ENCODE measurements around the gene SF3B1. TPM values are rescaled to one million over a fixed set of nuclear protein-coding genes. Genes with fewer than 3 reads are reported as not detected.
A peak's percentile ranks its signal among the peaks of the same experiment; 100 is the strongest.
"Not testable (repeated sequence)": the region's sequence is repeated elsewhere in the genome, so short reads cannot be mapped to it uniquely, and the experiment has no call there.

SF3B1 gene
- total RNA-seq, 3 donors from 2014 or later: 195 to 255 (median 238) TPM

DNA sequence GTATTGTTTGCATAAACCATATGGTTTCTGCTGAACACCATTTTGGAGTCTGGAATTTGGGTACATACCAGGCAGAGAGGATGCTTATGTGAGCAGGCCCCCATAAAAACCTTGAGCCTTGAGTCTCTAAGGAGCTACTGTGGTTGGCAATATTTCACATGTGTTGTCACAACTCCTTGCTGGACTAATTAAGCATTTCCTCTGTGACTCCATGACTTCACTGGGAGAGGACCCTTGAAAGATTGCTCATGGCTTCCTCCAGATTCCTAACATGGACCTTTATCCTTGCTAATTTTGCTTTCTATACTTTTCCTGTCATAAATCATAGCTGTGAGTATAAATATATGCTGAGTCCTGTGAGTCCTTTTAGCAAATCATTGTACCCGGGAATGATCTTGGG is 10.9 kb upstream of the SF3B1 start:
- no peaks in the 10 kb centered on the region for H3K4me1 ChIP-seq (ENCODE audit: low read depth)
- no peak for DNase-seq
- H3K9me3 ChIP-seq: no peaks in the 10 kb centered on the region
- ATAC-seq: no peak
- H3K36me3 ChIP-seq (ENCODE audit: low read depth): no peaks in the 10 kb centered on the region
- no peak overlapping the region for H3K4me3 ChIP-seq
- intact Hi-C loops (cut with DNase I, micrococcal nuclease): no loop called here
- TF ChIP-seq, protein P1, sequence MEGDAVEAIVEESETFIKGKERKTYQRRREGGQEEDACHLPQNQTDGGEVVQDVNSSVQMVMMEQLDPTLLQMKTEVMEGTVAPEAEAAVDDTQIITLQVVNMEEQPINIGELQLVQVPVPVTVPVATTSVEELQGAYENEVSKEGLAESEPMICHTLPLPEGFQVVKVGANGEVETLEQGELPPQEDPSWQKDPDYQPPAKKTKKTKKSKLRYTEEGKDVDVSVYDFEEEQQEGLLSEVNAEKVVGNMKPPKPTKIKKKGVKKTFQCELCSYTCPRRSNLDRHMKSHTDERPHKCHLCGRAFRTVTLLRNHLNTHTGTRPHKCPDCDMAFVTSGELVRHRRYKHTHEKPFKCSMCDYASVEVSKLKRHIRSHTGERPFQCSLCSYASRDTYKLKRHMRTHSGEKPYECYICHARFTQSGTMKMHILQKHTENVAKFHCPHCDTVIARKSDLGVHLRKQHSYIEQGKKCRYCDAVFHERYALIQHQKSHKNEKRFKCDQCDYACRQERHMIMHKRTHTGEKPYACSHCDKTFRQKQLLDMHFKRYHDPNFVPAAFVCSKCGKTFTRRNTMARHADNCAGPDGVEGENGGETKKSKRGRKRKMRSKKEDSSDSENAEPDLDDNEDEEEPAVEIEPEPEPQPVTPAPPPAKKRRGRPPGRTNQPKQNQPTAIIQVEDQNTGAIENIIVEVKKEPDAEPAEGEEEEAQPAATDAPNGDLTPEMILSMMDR (IDR thresholded peaks at IDR 0.05): no peak

DNA sequence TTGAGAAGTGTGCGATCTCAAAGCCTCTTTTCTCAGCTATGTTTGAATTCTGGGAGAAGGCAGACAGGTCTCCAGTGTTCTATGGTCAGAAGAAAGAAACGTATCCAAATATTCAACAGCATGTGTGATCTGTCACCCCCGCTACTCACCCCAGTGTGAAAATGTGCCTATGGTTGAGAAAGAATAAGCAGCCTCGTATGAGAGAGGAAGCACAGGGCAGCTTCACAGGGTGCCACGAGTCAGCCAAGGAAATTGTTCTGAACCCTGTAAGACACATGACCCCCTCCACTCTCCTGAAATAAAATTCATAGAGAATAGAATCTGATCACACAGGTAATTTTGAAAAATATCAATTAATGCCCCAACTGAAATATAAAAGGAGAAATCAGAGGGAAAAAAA is 8.0 kb upstream of the SF3B1 start:
- TF ChIP-seq, protein P1 (IDR thresholded peaks at IDR 0.05): no peak
- intact Hi-C loops (cut with DNase I, micrococcal nuclease): no loop called here
- DNase-seq (no peak), ATAC-seq (no peak)
- Histone ChIP-seq H3K9me3 (no peaks in the 10 kb centered on the region), H3K36me3 (ENCODE audit: low read depth) (no peaks in the 10 kb centered on the region), H3K4me1 (ENCODE audit: low read depth) (no peaks in the 10 kb centered on the region), H3K4me3 (no peak overlapping the region)

DNA sequence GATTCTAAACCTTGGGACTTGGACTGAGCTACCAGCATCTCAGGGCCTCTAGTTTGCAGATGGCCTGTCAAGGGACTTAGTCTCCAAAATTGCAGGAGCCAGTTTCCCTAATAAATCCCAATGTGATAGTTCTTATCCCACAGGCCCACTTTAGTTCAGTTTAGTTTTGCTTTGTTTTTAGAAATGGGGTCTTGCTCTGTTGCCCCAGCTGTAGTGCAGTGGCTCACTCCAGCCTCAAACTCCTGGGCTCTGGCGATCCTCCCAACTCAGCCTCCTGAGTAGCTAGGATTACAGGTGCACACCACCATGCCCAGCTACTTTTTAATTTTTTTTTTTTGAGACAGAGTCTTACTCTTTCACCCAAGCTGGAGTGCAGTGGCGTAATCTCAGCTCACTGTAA is 2.6 kb upstream of the SF3B1 start:
- ATAC-seq (no peak), DNase-seq (no peak)
- TF ChIP-seq, protein P1 (IDR thresholded peaks at IDR 0.05): no peak
- Histone ChIP-seq H3K9me3 (no peaks in the 10 kb centered on the region), H3K4me3 (no peak overlapping the region), H3K4me1 (ENCODE audit: low read depth) (peaks cover 19% of the 10 kb centered on the region), H3K36me3 (ENCODE audit: low read depth) (no peaks in the 10 kb centered on the region)
- intact Hi-C loops (cut with DNase I, micrococcal nuclease): no loop called here

DNA sequence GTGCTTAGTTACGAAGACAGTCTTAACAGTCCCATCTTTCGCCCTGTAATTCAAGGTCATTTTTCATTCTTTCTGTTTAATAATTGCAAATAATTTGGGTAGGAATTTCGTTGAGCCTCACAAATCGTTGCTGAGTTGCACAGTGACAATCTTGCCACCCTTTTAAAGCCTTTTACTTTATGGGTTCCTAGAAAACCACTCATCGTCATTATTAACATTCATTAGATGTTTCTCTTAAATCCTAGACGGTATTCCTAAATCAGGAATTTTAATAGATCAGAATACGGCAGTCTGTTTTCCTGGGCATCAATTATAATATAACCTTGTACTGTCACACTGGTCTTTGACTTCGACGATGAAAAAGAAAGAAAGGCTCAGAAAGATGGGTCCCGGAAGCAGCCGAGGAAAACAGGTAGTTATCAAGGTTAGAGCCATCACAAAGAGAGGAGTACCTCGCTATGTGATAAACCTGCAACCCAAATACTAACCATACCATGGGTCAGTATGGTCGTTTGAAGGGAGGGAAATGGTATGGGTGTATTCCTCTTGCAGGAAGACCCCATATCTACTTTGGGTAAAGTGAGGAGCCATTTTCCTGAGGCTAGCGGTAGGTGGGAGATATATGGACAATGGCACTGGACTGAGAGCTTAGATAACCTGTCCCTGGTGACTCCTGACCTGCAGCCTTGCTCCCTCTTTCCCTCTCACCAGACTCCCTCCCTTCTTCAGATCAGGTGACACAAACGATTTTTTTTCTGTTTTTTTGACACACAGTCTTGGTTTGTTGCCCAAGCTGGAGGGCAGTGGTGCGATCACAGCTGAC is 981 bp upstream of the SF3B1 start:
- H3K4me3 ChIP-seq: peak overlapping the region; percentile 92
- no peaks in the 10 kb centered on the region for H3K36me3 ChIP-seq (ENCODE audit: low read depth)
- H3K9me3 ChIP-seq: no peaks in the 10 kb centered on the region
- peaks cover 33% of the 10 kb centered on the region for H3K4me1 ChIP-seq (ENCODE audit: low read depth)
- intact Hi-C loops (cut with DNase I, micrococcal nuclease): no loop called here
- ATAC-seq: peak; percentile 14
- DNase-seq: peak in 1 of 3 donors; percentile 36
- TF ChIP-seq, protein P1 (IDR thresholded peaks at IDR 0.05): no peak

DNA sequence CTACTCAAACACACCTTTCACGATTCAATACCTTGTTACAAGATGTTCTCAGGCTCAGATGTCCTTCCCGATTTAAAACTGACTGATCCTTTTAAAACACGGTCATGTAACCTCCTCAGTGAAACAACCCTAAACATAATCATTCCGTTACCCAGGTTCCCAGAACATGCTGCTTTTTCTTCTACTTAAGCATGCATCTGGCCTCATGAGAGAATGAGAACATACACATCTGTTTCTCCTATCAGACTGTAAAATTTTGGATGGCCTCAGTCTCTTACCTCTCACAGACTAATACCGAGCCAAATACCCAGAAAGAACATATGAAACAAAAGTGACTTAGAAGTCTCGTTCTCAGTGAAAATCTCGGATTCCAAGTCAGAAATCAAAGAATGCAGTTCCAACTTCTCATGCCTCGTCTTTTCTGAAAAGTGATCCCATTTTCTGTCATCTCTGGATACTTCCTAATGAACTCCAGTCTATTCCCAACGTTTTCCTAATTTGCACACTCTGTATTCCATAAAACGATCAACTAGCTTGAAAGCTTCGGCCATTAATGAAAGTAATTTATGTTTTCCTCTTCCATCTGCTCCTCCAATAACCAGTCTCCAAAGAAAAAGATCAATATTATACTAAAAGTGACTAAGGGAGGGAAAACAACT is 919 bp downstream of the SF3B1 start:
- TF ChIP-seq, protein P1 (IDR thresholded peaks at IDR 0.05): no peak
- Histone ChIP-seq H3K4me3 (peak overlapping the region; percentile 92), H3K36me3 (ENCODE audit: low read depth) (no peaks in the 10 kb centered on the region), H3K9me3 (no peaks in the 10 kb centered on the region), H3K4me1 (ENCODE audit: low read depth) (peaks cover 33% of the 10 kb centered on the region)
- ATAC-seq (no peak), DNase-seq (no peak)
- intact Hi-C loops (cut with DNase I, micrococcal nuclease): no loop called here

DNA sequence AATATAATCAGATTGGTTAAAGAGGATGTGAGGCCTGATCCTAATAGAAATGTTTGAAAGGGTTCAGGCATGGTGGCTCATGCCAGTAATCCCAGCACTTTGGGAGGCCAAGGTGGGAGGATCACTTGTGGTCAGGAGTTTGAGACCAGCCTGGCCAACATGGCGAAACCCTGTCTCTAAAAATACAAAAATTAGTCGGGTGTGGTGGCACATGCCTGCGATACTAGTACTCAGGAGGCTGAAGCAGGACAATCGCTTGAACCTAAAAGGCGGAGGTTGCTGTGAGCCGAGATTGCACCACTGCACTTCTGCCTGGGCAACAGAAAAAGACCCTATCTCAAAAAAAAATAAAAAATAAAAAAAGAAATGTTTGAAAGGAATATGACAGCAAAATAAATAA is 2.3 kb downstream of the SF3B1 start:
- DNase-seq; H3K36me3 ChIP-seq (ENCODE audit: low read depth); H3K9me3 ChIP-seq; H3K4me3 ChIP-seq; ATAC-seq; intact Hi-C loops (cut with DNase I, micrococcal nuclease): not testable (repeated sequence)
- peaks cover 39% of the 10 kb centered on the region for H3K4me1 ChIP-seq (ENCODE audit: low read depth)
